HG03442 (cell line): ENCODE results near the gene TRIM28.
"Not testable (repeated sequence)": the region's sequence is repeated elsewhere in the genome, so short reads cannot be mapped to it uniquely, and the experiment has no call there.

Source experiments
- ATAC-seq: cut with Tn5 transposase; IDR thresholded peaks from one replicate; pipeline ENCODE4 v1.9.1; 2021; ENCODE audit warnings: mild to moderate bottlenecking, moderate library complexity; ENCODE audit not compliant: unreplicated experiment

TRIM28 gene

DNA sequence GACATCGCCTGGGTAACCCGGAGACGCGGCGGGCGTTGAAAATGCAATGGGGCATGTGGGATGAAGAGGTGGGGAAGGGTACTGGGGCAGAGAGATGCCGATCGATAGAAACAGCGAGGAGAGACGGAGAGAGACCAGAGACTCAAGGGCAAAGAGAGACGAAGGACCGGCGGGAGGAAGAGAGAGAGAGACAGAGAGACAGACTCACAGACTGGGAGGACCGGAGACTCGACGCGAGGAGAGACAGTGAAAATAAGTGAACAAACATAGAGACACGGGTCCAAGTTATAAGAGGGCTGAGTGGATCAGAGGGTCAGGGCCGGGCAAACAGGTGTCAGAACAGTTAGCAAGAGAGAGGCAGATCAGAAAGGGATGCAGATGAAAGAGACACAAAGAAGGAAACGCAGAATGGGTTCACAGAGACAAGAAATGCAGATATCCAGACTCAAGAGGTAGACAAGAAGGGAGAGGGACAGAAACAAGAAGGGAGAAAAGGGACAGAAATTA lies 29.8 kb downstream of the TRIM28 start:
- ATAC-seq = no peak

DNA sequence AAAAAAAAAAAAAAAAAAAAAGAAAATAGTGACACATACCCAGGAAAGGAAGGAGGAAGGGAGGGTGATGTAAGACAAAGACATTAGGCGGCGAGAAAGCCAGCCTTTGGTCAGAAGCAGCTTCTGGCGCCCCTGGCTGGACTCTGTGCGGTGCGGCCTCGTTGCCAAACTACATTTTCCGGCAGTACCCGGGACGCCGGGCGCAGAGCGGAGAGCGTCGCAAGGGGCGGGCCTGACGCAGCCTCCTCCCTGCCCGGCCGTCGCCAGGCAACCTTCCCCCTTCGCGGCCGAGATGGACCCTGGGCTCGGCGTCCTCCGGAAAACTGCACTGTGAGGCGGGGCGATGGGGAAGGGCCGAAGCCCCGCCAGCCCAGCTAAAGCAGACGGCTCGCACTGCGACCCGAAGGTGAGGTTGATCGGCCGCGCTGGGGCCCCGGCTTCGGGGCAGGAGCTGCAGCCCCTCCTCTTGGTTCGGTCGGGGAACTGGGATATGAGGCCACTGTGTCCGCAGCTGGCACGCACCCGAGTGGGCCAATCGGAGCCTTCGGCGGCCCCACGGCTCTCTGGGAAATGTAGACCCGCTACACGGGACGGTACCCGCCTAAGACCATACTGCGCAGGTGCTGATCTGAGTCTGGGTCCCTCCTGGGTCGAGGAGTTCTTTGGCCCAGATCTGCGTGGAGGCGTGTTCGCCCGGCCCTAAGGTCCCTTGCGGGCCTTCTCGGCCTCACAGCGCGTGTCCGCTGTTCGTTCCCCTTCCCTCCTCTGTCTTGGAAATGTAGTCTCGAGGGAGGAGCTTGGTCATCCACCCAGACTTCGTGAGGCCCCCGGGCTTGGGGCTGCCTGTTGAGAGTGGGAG lies 31.5 kb downstream of the TRIM28 start:
- ATAC-seq = peak; percentile 41

DNA sequence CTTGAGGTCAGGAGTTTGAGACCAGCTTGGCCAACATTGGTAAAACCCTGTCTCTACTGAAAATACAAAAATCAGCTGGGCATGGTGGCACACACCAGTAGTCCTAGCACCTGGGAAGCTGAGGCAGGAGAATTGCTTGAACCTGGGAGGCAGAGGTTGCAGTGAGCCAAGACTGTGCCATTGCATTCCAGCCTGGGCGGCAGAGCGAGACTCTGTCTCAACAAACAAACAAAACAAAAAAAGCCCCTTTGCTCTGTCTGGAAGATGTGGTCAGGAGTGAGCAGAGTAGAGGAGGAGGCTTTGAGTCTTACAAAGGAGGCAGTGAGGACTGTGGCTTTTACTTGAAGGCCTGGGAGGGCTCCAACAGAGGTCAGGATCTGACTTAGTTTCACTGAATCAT lies 33.7 kb downstream of the TRIM28 start:
- not testable (repeated sequence) for ATAC-seq

DNA sequence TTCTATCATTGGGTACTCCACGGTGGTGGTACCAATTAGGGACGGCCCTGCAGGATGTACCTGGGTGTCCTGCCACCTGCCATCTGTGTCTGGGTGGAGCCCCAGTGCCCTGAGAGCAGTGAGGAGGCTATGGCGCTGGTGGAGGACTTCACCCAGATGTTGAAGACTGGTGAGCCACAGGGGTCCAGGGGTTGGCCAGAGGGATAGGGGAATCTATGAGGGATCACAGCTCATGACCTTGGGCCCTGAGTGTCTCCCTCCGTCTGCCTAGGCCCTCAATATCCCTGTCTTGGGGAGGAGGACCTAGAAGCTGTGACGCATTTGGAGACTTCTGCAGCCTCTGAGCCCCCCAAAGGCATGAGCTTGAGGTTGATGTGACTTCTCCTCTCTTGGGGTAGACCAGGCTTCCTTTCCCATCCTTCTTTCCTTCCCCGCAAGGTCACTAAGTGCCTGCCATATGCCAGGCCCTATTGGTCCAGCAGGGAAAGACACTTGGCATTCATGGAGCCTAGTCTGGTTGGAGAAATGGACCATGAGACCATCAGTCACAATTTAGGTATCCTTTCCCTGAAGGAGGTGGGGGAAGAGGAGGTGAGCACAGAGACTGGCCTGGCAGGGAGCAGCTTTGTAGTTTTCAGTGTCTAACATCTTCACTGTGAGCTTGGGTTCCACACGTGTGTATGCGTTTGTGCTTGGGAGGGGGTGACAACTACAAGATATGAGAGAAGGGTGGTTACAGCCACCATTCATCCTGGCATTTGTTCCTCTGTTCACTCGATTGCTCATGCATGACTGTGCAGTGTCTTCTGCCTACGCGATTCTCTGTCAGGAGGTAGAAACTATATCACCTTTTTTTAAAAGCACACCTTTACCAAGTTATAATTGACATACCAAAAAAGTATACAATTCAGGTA lies 34.4 kb downstream of the TRIM28 start:
- ATAC-seq = no peak

DNA sequence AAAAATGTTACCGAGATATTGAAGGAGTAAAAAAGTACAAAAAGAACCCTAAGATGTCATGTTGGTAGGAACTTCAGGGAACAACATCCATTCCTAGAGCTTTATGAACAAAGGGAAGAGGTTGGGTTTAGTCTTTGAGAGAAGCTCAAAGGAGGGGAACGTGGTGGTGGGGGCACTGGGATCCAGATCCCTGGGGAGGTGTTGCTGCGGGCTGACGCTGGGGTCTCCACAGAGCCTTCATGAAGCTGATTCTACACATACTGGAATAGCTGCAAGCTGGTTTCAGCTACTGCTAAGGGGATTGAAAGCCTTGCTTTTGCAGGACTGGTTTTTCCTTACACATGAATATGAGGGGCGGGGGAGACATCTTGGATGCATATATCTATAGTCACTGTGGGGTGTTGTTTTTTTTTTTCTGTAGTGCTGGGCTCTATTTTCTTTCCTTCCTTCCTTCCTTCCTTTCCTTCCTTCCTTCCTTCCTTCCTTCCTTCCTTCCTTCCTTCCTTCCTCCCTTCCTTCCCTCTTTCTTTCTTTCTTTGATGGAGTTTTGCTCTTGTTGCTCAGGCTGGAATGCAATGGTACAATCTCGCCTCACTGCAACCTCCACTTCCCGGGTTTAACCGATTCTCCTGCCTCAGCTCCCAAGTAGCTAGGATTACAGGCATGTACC lies 35.7 kb downstream of the TRIM28 start:
- no peak for ATAC-seq

DNA sequence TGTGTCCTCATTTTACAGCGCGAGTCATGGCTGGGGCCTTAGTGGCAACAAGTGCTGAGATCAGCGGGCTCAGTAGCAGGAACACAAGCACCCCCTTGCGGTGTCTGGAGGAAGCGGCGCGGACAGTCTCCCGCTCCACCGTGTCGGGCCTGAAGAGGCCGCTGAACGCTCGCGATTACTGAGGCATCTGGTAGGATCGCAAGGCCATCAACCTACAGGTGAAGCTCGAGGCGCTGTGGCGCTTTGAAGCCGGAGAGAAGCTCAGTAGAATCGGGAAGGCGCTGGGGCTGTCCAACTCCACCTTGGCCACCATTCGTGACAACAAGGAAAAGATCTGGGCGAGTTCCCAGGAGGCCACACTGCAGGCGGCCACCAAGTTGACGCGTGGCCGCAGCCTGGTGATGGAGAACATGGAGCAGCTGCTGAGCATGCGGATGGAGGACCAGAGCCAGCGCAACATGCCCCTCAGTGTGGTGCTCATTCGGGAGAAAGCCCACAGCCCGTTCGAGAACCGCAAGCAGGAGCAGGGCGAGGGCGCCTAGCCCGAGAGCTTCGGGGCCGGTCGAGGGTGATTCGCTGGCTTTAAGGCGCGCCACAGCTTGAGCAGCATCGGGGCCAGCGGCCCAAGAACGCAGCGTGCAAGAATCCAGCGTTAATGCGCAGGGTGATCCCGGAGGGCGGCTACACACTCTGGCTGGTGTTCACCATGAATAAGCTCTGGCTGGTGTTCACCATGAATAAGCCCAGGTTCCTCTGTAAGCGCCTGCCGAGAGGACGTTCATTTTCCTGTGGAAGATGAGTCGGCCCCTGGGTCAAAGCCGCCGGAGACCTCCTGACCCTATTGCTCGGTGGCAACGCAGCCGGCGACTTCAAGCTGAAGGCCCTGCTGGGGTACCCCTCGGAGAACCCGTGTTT lies 37.6 kb downstream of the TRIM28 start:
- ATAC-seq = peak; percentile 68

DNA sequence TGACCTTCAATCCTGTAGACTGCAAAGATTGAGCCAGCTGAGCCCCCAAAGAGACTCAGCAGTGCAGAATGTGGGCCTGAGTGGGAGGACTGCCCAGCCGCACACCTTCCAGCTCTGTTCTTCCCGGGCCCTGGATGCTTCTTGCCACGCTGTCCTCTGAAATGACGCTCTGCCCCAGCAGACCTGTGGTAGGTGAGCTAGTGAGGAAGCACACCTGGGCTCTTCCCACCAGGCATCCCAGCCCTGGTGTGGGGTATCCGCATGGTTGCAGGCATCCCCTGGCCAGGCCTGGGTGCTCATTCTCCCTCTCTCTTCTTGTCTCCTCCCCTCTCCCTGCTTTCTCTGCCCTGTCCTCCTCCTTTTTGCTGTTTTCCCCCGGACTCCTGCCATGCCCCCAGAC lies 39.1 kb downstream of the TRIM28 start:
- ATAC-seq = no peak

DNA sequence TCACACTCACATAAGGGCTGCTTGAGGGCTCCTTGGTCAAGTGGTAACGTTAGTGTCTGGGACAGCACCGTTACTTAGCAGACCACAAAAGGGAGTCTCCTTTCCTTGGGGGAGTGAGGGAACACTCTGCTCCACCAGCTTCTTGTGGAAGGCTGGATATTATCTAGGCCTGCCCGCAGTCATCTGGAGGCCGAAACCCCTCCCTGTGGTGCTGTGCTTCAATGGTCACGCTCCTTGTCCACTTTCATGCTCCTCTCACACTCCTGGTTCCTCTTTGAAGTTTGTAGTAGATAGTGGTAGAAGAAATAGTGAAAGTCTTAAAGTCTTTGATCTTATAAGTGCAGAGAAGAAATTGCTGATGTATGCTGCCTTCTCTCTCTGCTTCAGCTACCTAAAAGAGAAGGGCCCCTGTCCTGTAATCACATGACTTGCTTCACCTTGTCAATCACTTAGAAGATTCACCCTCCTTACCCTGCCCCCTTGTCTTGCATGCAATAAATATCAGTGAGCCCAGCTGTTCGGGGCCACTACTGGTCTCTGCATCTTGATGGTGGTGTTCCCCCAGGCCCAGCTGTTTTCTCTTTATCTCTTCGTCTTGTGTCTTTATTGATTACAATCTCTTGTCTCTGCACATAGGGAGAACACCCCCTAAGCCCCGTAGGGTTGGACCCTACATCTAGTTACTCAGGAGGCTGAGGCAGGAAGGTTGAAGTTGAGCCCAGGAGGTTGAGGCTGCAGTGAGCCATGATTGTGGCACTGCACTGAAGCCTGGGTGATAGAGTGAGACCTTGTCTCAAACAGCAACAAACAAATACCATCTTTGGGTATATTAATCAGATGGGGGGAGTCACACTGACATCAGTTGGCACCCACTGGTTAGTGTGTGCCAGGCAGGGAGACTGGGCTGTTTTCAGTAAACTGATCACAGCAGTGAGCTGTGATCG lies 40.9 kb downstream of the TRIM28 start:
- no peak for ATAC-seq

DNA sequence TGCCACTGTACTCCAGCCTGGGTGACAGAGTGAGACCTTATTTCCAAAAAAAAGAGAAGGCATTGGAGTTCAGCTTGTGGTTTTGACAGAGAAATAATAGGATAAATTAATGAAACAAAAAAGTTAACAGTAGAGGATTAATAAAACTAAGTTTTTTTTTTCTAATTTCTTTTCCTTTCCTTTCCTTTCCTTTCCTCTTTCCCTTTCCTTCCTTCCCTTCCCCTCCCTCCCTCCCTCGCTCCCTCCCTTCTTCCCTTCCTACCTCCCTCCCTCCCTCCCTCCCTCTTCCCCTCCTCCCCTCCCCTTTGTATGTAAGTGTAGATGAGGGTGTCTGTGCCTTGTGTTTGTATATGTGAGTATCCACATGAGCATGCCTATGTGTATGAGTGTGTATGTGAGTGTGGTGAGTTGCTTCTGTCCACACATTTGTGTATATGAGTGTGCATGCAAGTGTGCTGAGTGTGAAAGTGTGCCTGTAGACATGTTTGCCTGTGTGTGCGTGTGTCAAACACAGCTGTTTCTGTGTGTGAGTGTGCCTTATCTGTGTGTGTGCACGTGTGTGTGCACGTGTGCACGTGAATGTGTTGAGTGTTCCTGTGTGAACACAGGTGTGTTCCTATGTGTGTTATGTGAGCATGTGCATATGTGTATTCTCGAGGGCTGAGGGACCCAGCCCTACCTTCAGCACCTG lies 41.7 kb downstream of the TRIM28 start:
- no peak for ATAC-seq

DNA sequence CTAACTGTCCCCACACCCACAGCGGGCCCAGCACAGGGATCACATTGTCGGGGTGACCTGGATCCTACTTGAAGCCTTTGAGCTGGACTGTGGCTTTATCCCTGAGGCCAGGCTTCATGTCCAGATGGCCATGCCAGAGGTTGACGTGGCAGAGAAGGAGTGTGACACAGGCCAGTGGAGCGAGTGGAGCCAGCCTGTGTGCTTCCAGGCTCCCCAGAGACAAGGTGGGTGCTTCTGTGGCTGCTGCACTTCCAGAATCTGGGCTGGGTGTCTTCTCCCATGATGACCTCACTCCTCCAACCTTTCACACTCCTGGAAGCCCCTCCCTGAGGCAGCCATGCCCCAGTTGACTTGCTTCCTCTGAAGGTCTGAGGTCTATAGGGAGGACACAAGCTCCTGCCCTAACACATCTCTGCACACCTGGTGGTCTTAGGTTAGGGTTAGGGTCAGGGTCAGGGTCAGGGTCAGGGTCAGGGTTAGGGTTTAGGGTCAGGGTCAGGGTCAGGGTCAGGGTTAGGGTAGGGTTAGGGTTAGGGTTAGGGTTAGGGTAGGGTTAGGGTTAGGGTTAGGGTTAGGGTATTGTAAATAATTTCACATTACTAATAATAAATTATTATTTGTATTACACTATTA lies 42.4 kb downstream of the TRIM28 start:
- no peak for ATAC-seq
